HL-60 (cell line): ENCODE data around the gene AKTIP.

ENCODE experiments used
- DNase-seq, 2 experiments: peaks; one replicate each; pipeline ENCODE4 v3.0.0-alpha.2; 2010 to 2020; ENCODE audit warnings: low read depth in 1 of 2, low spot score in 1 of 2
- H3K27ac ChIP-seq: fragments of 250-450 bp; sonication (Bioruptor Pico); replicated peaks from 2 replicates; pipeline ENCODE4 v1.5.1; 2020; ENCODE audit warnings: mild to moderate bottlenecking, moderate library complexity
- H3K27me3 ChIP-seq: fragments of 250-450 bp; sonication (Bioruptor Pico); 2 replicates; pipeline ENCODE4 v1.5.1; 2021; ENCODE audit warnings: mild to moderate bottlenecking, moderate library complexity; ENCODE audit not compliant: insufficient read depth, poor library complexity, severe bottlenecking
- H3K4me3 ChIP-seq: replicated peaks from 2 replicates; pipeline ENCODE4 v1.5.1; 2011; ENCODE audit warnings: mild to moderate bottlenecking, control low read depth, low read length; ENCODE audit not compliant: insufficient read depth
- GABPA ChIP-seq: IDR thresholded peaks from 2 replicates; pipeline ENCODE4 v1.6.1; 2012; ENCODE audit warnings: low read depth
- POLR2AphosphoS5 ChIP-seq: IDR thresholded peaks from 2 replicates; pipeline ENCODE4 v1.6.1; 2012; ENCODE audit warnings: low read depth
- SPI1 ChIP-seq: IDR thresholded peaks from 2 replicates; pipeline ENCODE4 v1.6.1; 2012; ENCODE audit warnings: low read depth, mild to moderate bottlenecking, borderline replicate concordance
- TF ChIP-seq, protein P1 (sequence below): IDR thresholded peaks from one replicate; pipeline ENCODE4 v1.5.1; 2011; ENCODE audit warnings: low read length, control low read depth, inconsistent platforms; ENCODE audit not compliant: insufficient read depth
- TF ChIP-seq, protein P2 (sequence below): IDR thresholded peaks from 2 replicates; pipeline ENCODE4 v1.6.1; 2012; ENCODE audit warnings: low read depth; ENCODE audit not compliant: insufficient replicate concordance

AKTIP gene

DNA sequence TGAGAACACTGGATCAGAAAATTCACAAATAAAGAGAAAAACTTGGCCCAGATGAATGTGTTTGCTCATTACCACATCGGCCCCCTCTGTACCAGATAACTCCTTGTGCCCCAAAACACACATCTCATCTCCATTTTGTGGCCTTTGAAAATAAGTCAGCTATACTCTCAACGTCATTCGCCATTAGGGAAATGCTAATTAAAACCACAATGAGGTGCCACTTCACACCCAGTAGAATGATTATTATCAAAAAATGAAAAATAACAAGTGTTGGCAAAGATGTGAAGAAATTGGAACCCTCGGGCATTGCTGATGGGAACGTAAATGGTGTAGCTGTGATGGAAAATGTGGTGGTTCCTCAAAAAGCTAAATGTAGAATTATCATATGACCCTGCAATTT lies 34.6 kb upstream of the AKTIP start:
- no peak for DNase-seq
- TF ChIP-seq, protein P1, sequence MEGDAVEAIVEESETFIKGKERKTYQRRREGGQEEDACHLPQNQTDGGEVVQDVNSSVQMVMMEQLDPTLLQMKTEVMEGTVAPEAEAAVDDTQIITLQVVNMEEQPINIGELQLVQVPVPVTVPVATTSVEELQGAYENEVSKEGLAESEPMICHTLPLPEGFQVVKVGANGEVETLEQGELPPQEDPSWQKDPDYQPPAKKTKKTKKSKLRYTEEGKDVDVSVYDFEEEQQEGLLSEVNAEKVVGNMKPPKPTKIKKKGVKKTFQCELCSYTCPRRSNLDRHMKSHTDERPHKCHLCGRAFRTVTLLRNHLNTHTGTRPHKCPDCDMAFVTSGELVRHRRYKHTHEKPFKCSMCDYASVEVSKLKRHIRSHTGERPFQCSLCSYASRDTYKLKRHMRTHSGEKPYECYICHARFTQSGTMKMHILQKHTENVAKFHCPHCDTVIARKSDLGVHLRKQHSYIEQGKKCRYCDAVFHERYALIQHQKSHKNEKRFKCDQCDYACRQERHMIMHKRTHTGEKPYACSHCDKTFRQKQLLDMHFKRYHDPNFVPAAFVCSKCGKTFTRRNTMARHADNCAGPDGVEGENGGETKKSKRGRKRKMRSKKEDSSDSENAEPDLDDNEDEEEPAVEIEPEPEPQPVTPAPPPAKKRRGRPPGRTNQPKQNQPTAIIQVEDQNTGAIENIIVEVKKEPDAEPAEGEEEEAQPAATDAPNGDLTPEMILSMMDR: no peak
- H3K27ac ChIP-seq: no peak overlapping the region
- no peaks in the 10 kb centered on the region for H3K27me3 ChIP-seq
- H3K4me3 ChIP-seq: no peak overlapping the region

DNA sequence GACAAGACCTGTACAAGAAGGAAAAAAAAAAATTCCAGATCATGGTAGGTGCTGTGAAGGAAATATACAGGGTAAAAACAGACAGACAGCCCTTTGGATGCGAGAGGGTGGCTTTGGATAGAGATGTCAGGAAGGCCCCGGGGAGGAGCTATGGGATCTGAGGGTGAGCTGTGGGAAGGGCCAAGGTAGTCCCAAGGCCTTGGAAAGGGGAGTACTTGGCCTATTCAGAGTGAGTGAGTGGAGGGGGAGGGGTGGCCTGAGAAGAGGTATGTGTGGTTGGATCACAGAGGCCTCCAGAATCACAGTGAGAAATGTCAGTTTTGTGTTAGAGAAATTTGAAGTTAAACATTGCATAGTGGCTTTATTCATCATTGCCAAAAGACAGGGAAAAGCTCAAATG lies 31.2 kb upstream of the AKTIP start:
- TF ChIP-seq, protein P1: no peak
- TF ChIP-seq GABPA: no peak
- TF ChIP-seq, protein P2, sequence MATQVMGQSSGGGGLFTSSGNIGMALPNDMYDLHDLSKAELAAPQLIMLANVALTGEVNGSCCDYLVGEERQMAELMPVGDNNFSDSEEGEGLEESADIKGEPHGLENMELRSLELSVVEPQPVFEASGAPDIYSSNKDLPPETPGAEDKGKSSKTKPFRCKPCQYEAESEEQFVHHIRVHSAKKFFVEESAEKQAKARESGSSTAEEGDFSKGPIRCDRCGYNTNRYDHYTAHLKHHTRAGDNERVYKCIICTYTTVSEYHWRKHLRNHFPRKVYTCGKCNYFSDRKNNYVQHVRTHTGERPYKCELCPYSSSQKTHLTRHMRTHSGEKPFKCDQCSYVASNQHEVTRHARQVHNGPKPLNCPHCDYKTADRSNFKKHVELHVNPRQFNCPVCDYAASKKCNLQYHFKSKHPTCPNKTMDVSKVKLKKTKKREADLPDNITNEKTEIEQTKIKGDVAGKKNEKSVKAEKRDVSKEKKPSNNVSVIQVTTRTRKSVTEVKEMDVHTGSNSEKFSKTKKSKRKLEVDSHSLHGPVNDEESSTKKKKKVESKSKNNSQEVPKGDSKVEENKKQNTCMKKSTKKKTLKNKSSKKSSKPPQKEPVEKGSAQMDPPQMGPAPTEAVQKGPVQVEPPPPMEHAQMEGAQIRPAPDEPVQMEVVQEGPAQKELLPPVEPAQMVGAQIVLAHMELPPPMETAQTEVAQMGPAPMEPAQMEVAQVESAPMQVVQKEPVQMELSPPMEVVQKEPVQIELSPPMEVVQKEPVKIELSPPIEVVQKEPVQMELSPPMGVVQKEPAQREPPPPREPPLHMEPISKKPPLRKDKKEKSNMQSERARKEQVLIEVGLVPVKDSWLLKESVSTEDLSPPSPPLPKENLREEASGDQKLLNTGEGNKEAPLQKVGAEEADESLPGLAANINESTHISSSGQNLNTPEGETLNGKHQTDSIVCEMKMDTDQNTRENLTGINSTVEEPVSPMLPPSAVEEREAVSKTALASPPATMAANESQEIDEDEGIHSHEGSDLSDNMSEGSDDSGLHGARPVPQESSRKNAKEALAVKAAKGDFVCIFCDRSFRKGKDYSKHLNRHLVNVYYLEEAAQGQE: no peak
- TF ChIP-seq POLR2AphosphoS5: no peak
- no peak for TF ChIP-seq SPI1
- DNase-seq: no peak

DNA sequence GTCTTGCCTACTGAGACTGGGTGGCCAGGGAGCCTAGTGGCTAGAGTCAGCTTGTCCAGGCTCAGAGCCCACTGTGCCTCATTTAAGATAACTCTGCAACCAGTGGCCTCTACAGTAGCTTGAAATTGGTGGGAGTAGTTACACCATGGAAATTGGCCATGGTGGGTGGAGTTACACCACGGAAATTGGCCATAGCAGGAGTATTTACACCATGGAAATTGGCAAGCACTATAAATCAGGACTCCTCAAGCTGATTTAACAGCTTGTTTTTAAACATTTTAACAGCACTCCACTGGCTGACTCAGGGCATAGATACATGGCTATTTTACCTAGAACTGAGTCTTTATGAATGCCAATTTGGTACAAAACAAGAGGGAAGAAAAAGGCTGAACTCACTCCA lies 27.7 kb upstream of the AKTIP start:
- Histone ChIP-seq H3K27me3 (no peaks in the 10 kb centered on the region), H3K27ac (no peak overlapping the region), H3K4me3 (no peak overlapping the region)
- TF ChIP-seq SPI1 (no peak), POLR2AphosphoS5 (no peak), GABPA (no peak)
- TF ChIP-seq, protein P2: no peak
- TF ChIP-seq, protein P1: no peak
- DNase-seq: no peak

More for the DNA sequence above, 31.2 kb upstream of the AKTIP start:
- no peak overlapping the region for H3K27ac ChIP-seq
- no peak overlapping the region for H3K4me3 ChIP-seq
- H3K27me3 ChIP-seq: no peaks in the 10 kb centered on the region

DNA sequence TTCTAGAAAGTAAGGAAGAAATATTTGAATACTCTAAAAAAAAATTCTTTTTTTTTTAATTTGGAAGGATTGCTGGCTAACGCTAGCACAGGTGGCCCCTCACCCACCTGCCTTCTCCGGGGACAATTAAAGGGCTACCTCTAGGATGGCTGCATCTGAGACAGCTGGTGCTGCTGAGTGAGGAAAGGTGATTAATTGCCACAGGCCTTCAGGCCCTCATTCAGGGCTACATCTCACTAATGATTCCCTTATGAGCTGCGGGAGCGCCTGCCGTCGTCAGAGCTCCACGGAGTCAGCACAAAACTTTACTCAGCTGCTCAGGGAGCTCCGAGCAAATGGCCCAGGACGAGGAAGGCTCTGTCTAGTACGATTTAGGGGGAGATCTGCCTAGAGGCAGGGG lies 27.0 kb upstream of the AKTIP start:
- TF ChIP-seq, protein P1: no peak
- TF ChIP-seq, protein P2: no peak
- TF ChIP-seq SPI1 (no peak), GABPA (no peak), POLR2AphosphoS5 (no peak)
- DNase-seq: no peak
- Histone ChIP-seq H3K27ac (no peak overlapping the region), H3K4me3 (no peak overlapping the region), H3K27me3 (no peaks in the 10 kb centered on the region)
